NCI-H1092 (cell line): ENCODE measurements around the gene ARL4D.
"Not testable (repeated sequence)": the region's sequence is repeated elsewhere in the genome, so short reads cannot be mapped to it uniquely, and the experiment has no call there.

Experiments
- DNase-seq: peaks from one replicate; lab custom pipeline; 2025; lab: John Stamatoyannopoulos, UW

The ARL4D gene

GRCh38 chr17:43369986-43370385 lies 28.8 kb upstream of the ARL4D start:
- DNase-seq = no peak

DNA sequence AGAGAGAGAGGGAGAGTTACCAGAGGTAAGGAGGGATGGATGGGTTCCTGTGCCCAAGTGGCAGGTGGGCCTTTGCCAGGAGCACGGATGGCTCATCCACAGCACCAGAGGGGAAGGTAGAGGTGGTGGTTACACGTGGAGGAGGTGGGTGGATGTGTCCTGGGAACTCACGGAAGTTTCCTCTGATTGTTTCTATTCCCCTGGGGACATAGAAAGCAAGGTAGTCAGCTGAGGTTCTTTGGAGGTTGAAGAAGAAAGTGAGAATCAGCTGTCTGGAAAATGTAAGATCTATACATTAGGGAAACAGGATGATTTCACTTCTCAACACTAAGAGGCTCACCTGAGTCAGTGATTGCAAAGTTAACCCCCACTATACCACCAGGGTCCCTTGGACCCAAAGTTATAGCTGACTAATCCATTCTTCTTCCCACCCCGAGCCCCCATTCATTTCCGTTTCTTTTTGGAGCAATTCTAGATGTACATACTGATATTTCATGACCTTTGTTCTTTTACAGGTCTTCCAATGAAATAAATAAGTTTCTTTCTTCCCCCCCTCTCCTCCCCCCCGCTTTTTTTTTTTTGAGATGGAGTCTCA lies 27.5 kb upstream of the ARL4D start:
- DNase-seq = no peak

DNA sequence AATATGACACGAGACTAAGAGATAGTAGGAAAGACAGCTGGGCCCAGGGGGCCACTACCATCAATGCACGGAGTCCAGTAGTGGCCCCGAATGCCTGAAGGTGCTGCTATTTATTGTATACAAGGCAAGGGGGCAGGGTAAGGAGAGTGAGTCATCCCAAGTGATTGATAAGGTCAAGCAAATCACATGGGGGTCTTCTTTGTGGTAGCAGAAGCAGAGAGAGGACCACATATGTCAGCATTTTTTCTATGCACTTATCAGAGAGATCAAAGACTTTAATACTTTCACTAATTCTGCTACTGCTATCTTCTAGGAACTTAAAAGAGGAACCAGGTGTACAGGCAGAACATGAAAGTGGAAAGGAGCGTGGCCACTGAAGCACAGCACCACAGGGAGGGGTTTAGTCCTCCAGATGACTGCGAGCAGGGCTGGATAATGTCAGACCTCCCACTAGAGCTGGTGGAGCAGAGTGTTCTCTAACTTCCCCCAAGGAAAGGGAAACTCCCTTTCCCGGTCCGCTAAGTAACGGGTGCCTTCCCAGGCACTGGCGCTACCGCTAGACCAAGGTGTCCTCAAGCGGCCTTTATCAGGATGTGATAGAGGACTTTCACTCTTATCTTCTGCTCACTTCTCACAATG lies 26.4 kb upstream of the ARL4D start:
- no peak for DNase-seq

GRCh38 chr17:43373356-43373755 lies 25.4 kb upstream of the ARL4D start:
- DNase-seq = no peak

DNA sequence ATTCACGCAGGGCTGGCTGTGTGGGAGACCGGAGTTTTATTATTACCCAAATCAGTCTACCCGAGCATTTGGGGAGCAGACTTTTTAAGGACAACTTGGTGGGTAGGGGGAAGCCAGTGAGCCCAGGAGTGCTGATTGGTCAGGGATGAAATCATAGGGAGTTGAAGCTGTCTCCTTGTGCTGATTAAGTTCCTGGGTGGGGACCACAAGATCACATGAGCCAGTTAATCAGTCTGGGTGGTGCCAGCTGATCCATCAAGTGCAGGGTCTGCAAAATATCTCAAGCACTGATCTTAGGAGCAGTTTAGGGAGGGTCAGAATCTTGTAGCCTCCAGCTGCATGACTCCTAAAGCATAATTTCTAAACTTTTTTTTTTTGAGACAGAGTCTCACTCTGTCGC lies 22.9 kb upstream of the ARL4D start:
- not testable (repeated sequence) for DNase-seq

DNA sequence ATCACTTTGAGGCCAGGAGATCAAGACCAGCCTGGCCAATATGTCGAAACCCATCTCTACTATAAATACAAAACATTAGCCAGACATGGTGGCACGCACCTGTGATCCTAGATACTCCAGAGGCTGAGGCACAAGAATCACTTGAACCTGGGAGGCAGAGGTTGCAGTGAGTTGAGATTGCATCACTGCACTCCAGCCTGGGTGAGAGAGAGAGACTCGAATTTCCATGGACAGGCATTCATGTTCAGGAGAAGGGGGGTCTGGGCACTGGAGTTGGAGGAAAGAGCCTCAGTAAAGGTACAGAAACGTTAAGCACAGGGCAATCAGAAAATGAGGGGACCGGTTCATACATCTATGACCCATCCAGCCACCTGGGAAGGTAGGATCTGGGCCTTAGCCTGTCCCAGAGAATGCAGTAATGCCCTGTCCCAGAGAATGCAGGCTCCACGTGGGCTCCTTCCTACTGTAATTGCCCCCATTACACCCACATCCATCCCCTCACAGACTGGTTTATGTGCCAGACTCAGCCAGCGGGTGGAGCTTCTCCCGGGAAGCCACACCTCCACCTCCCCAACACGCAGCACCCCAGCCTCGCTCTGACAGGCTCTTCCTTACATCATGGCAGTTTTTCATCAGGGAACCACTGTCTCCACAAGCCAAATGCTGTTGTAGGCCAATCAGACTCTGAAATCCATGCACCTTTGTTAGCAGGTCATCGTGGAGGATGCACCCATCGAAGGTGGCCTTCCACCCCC lies 21.6 kb upstream of the ARL4D start:
- DNase-seq = no peak

DNA sequence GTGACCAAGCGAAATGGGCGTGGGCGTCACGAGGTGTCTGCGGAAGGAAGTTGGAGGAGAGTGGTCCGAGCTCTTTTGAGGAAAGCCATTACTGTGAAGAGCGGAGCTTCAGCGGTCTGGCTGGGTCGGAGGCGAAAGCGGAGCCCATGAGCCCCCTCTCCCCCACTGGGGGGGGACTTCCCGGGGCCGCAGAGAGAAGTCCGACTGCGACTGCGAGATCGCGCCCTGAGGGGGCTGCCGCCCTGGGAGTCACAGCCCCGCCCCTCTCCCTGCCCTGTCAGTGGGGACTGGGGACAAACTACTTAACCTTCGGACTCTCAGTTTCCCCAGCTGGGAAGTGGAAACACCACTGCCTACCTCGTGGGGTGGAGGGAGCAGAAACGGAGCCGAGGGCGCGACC lies 20.0 kb upstream of the ARL4D start:
- DNase-seq = no peak

DNA sequence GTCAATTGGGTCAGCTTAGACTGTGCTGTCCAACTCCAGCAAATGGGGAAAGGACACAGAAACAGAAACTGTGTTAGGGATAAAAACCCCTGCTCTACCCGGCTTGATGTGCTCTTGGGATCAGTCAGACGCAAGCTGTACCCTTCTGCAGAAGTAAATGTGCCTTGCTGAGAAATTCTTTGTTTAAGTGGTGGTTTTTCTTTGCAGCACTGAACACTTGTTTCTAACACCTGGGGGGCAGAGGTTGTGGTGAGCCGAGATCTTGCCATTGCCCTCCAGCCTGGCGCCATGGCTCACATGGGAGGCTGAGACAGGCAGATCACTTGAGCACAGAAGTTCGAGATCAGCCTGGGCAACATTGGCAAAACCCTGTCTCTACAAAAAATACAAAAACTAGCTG lies 18.5 kb upstream of the ARL4D start:
- no peak for DNase-seq

- no peak for DNase-seq
Observed at GRCh38 chr17:43381204-43381603, 17.6 kb upstream of the ARL4D start.

- DNase-seq = no peak
Observed at GRCh38 chr17:43381621-43382020, 17.2 kb upstream of the ARL4D start.

DNA sequence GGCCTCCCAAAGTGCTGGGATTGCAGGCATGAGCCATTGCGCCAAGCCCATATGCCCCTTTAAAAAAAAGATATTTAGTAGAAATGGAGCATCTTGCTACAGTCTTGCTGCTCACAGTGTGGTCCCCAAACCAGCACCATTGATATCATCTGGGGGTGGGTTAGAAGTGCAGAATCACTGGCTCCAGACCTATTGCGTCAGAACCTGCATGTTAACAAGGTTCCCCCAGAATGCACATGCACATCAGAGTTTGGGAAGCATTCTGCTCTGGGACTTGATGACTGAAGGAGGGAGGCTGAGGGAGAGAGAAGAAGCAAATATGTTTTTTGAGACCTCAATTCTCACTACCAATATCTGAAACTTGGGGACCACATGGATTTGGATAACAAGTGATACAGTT lies 16.0 kb upstream of the ARL4D start:
- DNase-seq = no peak

GRCh38 chr17:43383372-43383771 lies 15.4 kb upstream of the ARL4D start:
- no peak for DNase-seq

DNA sequence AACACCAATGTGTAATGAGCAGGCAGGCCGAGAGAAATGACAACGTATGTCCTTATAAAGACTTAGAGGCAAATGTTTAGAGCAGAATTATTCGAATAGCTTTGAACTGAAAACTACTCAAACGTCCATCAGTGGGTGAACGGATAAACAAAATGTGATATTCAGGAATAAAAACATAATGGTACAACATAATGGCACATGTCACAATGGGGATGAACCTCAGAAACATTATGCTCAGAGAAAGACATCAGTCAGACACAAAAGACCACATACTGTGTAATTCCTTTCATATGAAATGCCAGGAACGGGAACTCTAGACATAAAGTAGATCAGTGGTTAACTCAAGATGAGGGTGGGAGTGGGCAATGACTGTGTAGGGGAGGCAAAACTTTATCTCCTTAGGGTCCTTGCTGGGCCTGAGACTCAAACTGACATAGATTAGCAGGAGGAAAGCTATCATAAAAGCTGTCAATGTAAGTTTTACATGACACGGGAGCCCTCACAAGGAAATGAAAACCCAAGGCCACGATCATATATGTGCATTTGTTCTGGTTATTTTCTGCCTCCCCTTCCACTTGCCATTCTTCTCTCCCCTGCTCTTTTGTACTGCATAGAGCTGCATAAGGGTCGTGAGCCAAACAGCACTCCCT lies 14.8 kb upstream of the ARL4D start:
- DNase-seq = no peak

- DNase-seq = no peak
Observed at GRCh38 chr17:43384476-43384862, 14.3 kb upstream of the ARL4D start.

DNA sequence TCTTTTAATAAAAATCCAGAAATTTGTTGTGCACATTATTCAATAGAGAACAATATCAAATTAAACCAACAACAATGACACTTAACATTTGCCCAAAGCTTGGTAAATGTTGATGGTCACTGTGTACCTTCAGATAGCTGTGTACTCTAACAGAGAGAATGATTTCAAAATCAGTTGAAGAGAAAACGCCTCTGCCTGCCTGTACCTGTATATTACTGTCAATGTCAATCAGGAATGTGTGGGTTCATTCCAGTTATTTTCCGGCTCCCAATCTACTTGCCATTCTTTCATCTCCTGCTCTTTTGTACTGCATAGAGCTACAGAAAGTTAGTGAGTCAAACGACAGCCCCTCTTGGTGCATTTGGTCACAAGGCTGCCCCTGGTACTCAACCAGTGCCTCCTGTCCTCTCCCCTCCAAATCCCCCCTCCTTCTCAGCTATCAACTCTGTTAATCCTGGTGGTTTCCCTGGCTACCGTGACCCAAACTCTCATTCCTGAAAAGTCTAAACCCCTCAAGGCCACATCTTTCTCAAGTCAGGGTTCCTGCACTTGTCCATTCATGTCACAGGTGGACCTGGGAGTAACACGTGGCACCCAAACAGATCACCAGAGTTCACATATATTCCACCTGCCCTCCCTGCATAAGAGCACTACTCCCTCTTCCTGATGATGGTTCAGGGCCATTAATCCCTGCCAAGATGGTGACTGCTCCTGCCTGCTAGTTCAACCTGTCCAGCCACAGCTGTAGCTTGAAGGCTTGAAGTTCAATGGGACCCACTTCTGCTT lies 13.6 kb upstream of the ARL4D start:
- no peak for DNase-seq

- DNase-seq = peak; percentile 80
Observed at GRCh38 chr17:43388359-43389045, 10.3 kb upstream of the ARL4D start.

DNA sequence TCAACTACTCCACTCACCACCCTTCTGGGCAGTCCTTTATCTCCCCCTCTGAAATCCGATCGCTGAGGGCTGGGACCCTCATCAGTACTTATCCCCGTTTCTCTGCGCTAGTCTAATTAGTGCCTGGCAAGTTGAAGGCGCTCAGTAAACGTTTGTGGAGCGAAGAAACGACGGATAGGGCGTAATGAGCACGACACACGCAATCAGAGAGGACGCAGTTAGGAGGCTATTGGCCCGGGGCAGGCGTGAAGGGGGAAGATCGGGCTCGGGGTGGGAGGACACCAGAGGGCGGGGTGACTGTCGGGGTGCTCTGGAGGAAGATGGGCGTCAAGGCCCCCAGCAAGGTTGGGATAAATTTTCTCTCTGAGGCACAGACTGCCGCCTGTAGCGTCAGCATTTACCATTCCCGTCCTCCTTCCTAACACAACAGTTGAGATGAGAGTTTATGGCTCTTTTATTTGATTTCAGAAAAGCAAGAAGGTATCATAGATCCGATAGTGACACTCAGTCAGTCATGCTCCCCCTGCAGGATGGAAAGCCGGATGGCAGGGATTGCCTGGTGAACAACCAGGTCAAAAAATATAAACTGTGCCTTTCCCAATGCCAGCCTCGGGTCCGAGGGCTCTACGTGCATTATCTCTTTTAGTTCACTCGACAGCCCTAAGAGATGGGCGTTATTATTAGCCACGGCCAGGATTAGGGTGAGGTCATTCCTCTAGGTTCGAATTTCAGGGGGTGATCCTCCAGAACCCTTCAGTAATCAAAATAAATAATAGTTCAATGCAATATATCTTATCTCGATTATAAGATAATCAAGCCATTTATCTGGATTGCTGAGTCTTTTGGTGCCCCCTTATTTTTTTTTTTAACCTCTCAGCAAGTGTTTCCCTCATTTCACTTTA lies 9.5 kb upstream of the ARL4D start:
- peak; percentile 54 for DNase-seq

- DNase-seq = no peak
Observed at GRCh38 chr17:43392397-43392796, 6.4 kb upstream of the ARL4D start.

- peak; percentile 73 for DNase-seq
Observed at GRCh38 chr17:43393944-43394482, 4.8 kb upstream of the ARL4D start.

GRCh38 chr17:43394696-43395095 lies 4.1 kb upstream of the ARL4D start:
- DNase-seq = not testable (repeated sequence)
